Natural killer cell treated with Interleukin-12 subunit alpha and Interleukin-12 subunit beta and Interleukin-15 and Interleukin-18, amount 100 ng/mL, for 72 hours (primary cell): ENCODE data around the gene NELFE. TPM values are rescaled to one million over a fixed set of nuclear protein-coding genes. Genes with fewer than 3 reads are reported as not detected.
A peak's percentile ranks its signal among the peaks of the same experiment; 100 is the strongest.

Source experiments
- ATAC-seq, 2 donors: fragments of 150-1000 bp; cut with Tn5 transposase in 1 of 2; sonication (Bioruptor Pico), chemical (Tn5 transposase) in 1 of 2; 2 replicates each; pipeline ENCODE4 v1.10.0; 2021
- DNase-seq: peaks from one replicate; pipeline ENCODE4 v3.0.0; 2022; ENCODE audit warnings: low spot score
- H3K27ac Mint-ChIP-seq, 2 donors: 1 replicate in 1 of 2; 2 replicates in 1 of 2; pipeline ENCODE4 v1.8.0; 2022; ENCODE audit warnings: mixed read lengths in 2 of 2, mild to moderate bottlenecking in 1 of 2, moderate library complexity in 1 of 2
- H3K27me3 Mint-ChIP-seq, 2 donors: 1 replicate in 1 of 2; 2 replicates in 1 of 2; pipeline ENCODE4 v1.8.0; 2022; ENCODE audit warnings: mixed read lengths in 2 of 2
- H3K36me3 Mint-ChIP-seq: one replicate; pipeline ENCODE4 v1.8.0; 2022; ENCODE audit warnings: mixed read lengths
- H3K4me1 Mint-ChIP-seq, 2 donors: 1 replicate in 1 of 2; 2 replicates in 1 of 2; pipeline ENCODE4 v1.8.0; 2022; ENCODE audit warnings: low read depth in 2 of 2, mixed read lengths in 2 of 2, mild to moderate bottlenecking in 1 of 2
- H3K4me3 Mint-ChIP-seq: one replicate; pipeline ENCODE4 v1.8.0; 2022; ENCODE audit warnings: mixed read lengths
- H3K9me3 Mint-ChIP-seq: 2 replicates; pipeline ENCODE4 v1.8.0; 2022; ENCODE audit warnings: mixed read lengths
- total RNA-seq, 2 donors: library from RNA; stranded (reverse); gene quantifications; one replicate each; pipeline ENCODE4 v1.2.3, GENCODE V29; 2022

NELFE gene
- total RNA-seq, 2 donors from 2014 or later = 61.5 to 78.0 TPM

DNA sequence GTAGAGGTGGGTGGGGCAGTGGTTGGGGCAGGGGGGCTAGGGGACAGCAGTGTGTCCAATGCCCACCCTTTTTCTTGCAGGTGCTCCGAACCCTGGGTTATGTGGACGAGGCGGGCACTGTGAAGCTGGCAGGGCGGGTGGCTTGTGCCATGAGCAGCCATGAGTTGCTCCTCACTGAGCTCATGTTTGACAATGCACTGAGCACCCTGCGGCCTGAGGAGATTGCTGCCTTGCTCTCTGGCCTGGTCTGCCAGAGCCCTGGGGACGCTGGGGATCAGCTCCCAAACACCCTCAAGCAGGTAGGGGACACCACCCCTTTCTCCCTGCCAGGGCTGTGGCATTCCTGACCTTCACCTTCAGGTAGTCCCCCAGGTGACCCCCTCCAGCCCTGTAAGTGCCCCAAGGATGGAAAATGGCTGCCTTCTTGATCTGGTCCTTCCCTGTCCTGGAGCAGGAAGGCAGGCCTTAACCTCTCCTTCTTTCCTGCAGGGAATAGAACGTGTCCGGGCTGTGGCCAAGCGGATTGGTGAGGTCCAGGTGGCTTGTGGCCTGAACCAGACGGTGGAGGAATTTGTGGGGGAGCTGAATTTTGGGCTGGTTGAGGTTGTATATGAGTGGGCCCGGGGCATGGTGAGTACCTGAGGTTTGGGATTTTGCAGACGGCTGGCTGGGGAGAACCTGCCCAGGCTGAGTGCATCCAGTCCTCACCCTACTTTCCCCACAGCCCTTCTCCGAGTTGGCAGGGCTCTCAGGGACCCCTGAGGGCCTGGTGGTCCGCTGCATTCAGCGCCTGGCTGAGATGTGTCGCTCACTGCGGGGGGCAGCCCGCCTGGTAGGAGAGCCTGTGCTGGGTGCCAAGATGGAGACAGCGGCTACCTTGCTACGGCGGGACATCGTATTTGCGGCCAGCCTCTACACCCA, 10.3 kb upstream of the NELFE start:
- ATAC-seq = no peak
- Mint-ChIP-seq H3K27ac (peak overlapping the region; percentile 91 to 99), H3K36me3 (peaks cover 15% of the 10 kb centered on the region), H3K9me3 (no peaks in the 10 kb centered on the region), H3K27me3 (no peaks in the 10 kb centered on the region), H3K4me1 (peaks cover 25 to 38% of the 10 kb centered on the region in 2 donors), H3K4me3 (no peak overlapping the region)
- DNase-seq = no peak

DNA sequence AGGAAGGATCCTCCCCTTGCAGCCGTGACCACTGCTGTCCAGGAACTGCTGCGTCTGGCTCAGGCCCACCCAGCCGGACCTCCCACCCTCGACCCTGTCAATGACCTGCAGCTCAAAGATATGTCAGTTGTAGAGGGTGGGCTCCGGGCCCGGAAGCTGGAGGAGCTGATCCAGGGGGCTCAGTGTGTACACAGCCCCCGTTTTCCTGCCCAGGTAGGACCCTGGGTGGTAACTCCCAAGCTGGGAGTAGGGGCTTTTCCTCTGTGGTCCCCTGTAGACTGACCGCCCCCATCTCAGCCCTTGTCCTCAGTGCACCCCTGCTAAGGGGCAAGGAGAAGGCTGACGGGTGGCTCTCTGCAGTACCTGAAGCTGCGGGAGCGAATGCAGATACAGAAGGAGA, 9.6 kb upstream of the NELFE start:
- DNase-seq = no peak
- H3K36me3 Mint-ChIP-seq = peaks cover 12% of the 10 kb centered on the region

DNA sequence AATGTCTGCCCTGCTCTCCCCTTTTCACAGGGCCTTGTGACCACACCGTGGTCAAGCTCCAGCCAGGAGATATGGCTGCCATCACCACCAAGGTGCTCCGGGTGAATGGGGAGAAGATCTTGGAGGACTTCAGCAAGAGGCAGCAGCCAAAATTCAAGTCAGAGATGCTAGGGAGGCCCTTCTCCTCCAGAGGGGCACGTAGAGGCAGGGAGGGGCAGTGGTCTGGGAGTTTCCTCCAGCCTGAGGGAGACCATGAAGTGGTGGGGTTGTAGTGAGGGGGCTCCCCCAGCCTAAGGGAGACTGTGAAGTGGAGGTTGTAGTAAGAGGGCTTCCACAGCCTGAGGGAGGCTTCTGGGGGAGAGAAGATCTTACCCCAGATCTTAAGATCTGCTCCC, 9.2 kb upstream of the NELFE start:
- DNase-seq (no peak), ATAC-seq (no peak)
- Mint-ChIP-seq H3K27me3 (no peaks in the 10 kb centered on the region), H3K9me3 (no peaks in the 10 kb centered on the region), H3K27ac (peak overlapping the region in 1 of 2 donors; percentile 71), H3K4me3 (no peak overlapping the region), H3K36me3 (peaks cover 8% of the 10 kb centered on the region), H3K4me1 (peaks cover 14 to 28% of the 10 kb centered on the region in 2 donors)

More for the DNA sequence above, 9.6 kb upstream of the NELFE start:
- ATAC-seq = no peak
- peak overlapping the region in 1 of 2 donors; percentile 71 for H3K27ac Mint-ChIP-seq
- peaks cover 18 to 30% of the 10 kb centered on the region in 2 donors for H3K4me1 Mint-ChIP-seq
- no peak overlapping the region for H3K4me3 Mint-ChIP-seq
- no peaks in the 10 kb centered on the region for H3K9me3 Mint-ChIP-seq
- no peaks in the 10 kb centered on the region for H3K27me3 Mint-ChIP-seq

DNA sequence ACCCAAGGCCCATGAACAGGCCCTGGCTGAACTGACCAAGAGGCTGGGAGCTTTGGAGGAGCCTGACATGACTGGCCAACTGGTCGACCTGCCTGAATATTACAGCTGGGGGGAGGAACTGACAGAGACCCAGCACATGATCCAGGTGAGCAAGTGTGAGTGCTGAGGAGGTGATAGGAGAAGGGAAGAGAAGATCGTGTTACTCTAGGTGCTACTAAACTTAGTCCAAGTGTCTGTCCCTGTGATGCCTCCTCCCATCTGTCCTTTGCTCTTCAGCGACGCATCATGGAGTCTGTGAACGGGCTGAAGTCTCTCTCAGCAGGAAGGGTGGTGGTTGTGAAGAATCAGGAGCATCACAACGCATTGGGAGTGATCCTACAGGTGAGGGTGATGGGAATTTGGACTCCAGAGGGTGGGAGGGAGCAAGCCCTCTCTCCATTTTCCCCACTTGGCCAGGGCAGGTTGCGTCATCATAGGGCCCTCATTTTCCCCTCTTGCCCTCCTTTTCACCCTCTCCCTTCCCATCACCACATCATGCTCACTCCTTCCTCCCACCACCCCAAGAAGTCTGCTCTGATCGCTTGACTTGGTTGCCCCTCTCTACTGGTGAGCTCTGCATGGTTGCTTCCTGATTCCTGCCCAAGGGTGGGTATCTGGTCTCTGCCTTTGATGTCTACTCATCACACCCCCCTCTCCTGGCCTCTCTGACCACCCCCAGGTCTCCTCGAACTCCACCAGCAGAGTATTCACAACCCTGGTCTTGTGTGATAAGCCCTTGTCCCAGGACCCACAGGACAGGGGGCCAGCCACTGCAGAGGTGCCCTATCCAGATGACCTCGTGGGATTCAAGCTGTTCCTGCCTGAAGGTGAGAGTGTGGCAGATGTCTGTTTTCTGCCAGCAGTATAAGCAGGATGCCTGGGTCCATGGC, 8.5 kb upstream of the NELFE start:
- Mint-ChIP-seq H3K4me3 (no peak overlapping the region), H3K9me3 (no peaks in the 10 kb centered on the region), H3K36me3 (peaks cover 8% of the 10 kb centered on the region), H3K27ac (peak overlapping the region in 1 of 2 donors; percentile 71), H3K27me3 (no peaks in the 10 kb centered on the region), H3K4me1 (peaks cover 9 to 27% of the 10 kb centered on the region in 2 donors)
- DNase-seq = no peak
- ATAC-seq = no peak

DNA sequence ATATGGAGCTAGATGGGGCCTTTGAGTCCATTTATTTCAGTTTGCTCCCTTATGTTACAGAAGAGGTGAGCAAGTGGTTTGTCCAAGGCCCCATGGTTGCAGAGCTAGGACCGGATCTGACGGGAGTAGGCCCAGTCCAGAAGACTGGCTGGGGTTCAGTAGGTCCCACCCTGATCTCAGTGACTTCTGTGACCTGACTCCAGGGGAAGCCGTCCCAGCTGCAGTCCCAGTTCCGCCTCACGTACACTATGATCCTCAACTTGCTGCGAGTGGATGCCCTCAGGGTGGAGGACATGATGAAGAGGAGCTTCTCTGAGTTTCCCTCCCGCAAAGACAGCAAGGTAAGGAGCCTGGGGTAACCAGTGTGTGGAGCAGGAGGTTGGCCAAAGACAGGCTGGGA, 7.7 kb upstream of the NELFE start:
- peaks cover 13% of the 10 kb centered on the region for H3K36me3 Mint-ChIP-seq
- H3K9me3 Mint-ChIP-seq = no peaks in the 10 kb centered on the region
- no peaks in the 10 kb centered on the region for H3K27me3 Mint-ChIP-seq
- DNase-seq (no peak), ATAC-seq (no peak)
- H3K4me1 Mint-ChIP-seq = peaks cover 15 to 31% of the 10 kb centered on the region in 2 donors
- H3K4me3 Mint-ChIP-seq = no peak overlapping the region
- peak overlapping the region in 1 of 2 donors; percentile 71 for H3K27ac Mint-ChIP-seq

DNA sequence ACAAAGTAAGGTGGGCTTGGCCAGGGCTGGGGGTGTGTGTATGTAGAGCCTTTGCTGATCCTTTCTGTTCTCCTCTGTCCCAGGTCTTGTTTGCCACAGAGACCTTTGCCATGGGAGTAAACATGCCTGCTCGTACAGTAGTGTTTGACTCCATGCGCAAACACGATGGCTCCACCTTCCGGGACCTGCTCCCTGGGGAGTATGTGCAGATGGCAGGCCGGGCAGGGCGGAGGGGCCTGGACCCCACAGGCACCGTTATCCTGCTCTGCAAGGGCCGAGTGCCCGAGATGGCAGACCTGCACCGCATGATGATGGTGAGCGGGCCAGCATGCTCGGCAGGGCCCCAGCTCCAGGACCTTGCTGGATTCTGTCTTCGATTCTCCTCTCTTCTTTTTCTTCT, 6.9 kb upstream of the NELFE start:
- Mint-ChIP-seq H3K36me3 (peaks cover 14% of the 10 kb centered on the region), H3K4me1 (peaks cover 19 to 38% of the 10 kb centered on the region in 2 donors), H3K4me3 (no peak overlapping the region), H3K27ac (no peak overlapping the region), H3K27me3 (no peaks in the 10 kb centered on the region), H3K9me3 (no peaks in the 10 kb centered on the region)
- no peak for ATAC-seq
- no peak for DNase-seq

DNA sequence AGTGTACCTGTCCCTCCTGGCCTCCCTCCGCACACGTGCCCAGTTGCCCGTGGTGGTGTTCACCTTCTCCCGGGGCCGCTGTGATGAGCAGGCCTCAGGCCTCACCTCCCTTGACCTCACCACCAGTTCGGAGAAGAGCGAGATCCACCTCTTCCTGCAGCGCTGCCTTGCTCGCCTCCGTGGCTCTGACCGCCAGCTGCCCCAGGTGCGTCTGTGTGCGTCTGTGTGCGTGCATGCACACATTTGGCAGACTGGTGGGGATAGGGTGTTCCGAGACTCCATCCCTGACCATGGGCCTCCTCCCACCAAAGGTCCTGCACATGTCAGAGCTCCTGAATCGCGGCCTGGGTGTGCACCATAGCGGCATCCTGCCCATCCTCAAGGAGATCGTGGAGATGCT, 5.2 kb upstream of the NELFE start:
- no peak overlapping the region for H3K4me3 Mint-ChIP-seq
- no peaks in the 10 kb centered on the region for H3K9me3 Mint-ChIP-seq
- H3K36me3 Mint-ChIP-seq = peaks cover 14% of the 10 kb centered on the region
- peak overlapping the region in 1 of 2 donors; percentile 10 for H3K27ac Mint-ChIP-seq
- H3K4me1 Mint-ChIP-seq = peaks cover 28 to 43% of the 10 kb centered on the region in 2 donors
- no peaks in the 10 kb centered on the region for H3K27me3 Mint-ChIP-seq
- DNase-seq = no peak
- ATAC-seq = no peak

DNA sequence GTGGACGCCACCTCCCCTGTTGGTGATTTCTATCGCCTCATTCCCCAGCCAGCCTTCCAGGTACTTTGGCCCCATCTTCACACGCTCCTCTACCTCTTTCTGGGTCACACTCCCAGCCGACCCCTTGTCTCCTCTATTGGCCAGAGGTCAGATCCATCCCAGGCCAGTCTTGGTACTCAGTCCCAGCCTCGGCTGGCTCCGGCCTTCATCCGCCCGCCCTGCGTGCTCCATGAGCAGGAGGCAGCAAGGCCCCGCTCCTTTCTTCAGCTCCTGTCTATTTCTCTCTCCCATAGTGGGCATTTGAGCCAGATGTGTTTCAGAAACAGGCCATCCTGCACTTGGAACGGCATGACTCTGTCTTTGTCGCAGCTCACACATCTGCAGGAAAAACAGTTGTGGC, 2.8 kb upstream of the NELFE start:
- DNase-seq (no peak), ATAC-seq (no peak)
- Mint-ChIP-seq H3K9me3 (no peaks in the 10 kb centered on the region), H3K4me1 (peaks cover 45 to 46% of the 10 kb centered on the region in 2 donors), H3K4me3 (peak overlapping the region; percentile 6), H3K36me3 (peaks cover 14% of the 10 kb centered on the region), H3K27me3 (no peaks in the 10 kb centered on the region), H3K27ac (peak overlapping the region in 1 of 2 donors; percentile 36)

DNA sequence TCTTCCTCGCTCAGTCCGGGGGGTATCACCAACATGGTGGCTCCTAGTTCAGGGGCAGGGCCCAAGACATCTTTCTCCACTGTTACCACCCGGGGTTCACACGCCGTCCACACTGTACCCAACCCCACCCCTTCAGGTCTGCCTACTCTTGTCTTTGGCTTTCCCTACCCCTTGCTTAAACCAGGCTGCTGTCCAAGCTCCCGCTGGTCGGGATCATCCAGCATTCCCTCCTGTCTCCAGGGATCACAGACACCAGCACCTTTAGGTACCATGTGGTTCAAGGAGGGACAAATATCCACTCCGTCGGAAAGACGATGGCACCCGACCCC, 395 bp downstream of the NELFE start:
- no peak for DNase-seq
- H3K27me3 Mint-ChIP-seq = no peaks in the 10 kb centered on the region
- H3K9me3 Mint-ChIP-seq = no peaks in the 10 kb centered on the region
- H3K36me3 Mint-ChIP-seq = peaks cover 20% of the 10 kb centered on the region
- peaks cover 45 to 49% of the 10 kb centered on the region in 2 donors for H3K4me1 Mint-ChIP-seq
- peak overlapping the region; percentile 100 for H3K4me3 Mint-ChIP-seq
- no peak for ATAC-seq
- H3K27ac Mint-ChIP-seq = peak overlapping the region; percentile 91 to 93

DNA sequence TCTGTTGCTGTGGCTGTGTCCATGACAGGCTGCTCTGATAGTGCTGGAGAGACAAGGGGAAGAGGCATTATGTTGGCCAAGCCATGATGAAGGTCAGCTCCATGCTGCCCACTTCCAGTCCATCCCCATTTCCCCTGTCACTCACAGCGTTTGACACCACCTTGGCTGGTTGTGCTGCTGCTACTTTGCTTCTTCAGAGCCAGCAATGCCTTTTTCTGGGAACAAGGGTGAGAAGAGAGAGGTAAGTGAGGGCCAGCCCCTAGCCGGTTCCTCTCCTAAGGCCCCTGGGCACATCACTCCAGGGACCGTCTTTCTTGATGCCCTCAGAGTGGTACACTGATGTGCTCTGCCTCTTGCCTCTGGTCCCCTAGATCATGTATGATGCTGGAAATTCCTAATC, 2.0 kb downstream of the NELFE start:
- ATAC-seq (no peak), DNase-seq (no peak)
- Mint-ChIP-seq H3K4me3 (peak overlapping the region; percentile 100), H3K27ac (peak overlapping the region; percentile 91 to 93), H3K36me3 (peaks cover 22% of the 10 kb centered on the region), H3K9me3 (no peaks in the 10 kb centered on the region), H3K27me3 (no peaks in the 10 kb centered on the region), H3K4me1 (peaks cover 39 to 40% of the 10 kb centered on the region in 2 donors)

DNA sequence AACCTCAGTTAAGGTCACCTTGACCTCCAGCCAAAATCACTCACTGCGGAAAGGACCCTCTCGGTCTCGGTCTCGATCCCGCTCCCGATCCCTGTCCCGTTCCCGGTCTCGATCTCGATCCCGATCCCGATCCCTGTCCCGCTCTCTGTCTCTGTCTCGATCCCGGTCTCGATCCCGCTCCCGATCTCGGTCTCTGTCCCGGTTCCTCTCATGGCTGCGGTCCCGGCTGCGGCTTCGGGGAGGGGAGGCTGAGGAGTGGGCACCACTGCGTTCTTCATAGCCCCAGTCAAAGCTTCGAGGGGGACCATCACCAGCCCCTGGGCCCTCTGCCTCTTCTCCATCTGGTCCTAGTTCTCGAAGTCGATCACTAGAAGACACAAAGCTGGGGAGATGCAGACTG, 4.3 kb downstream of the NELFE start:
- DNase-seq (no peak), ATAC-seq (no peak)
- peak overlapping the region in 1 of 2 donors; percentile 31 for H3K27ac Mint-ChIP-seq
- H3K4me1 Mint-ChIP-seq = peaks cover 20 to 22% of the 10 kb centered on the region in 2 donors
- no peaks in the 10 kb centered on the region for H3K9me3 Mint-ChIP-seq
- peaks cover 19% of the 10 kb centered on the region for H3K36me3 Mint-ChIP-seq
- no peaks in the 10 kb centered on the region for H3K27me3 Mint-ChIP-seq
- H3K4me3 Mint-ChIP-seq = no peak overlapping the region

DNA sequence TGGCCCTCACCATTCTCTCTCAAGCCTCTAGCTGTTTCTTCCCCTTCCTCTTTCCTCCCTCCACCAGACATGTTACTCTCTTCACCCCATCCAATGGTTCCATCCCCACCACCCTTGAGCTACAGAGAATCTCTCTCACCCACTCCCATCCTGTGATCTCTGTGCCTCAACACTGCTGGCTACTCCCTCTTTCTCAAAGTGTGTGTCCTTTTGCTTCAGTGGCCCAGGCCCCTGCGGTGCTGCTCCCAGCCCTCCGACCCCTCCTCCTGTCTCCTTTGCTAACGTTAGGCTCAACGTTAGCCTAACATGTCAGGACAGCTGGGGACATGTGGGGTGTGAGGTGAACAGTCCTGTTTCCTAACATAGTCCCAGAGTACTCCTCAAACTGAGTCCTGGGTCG, 5.9 kb downstream of the NELFE start:
- Mint-ChIP-seq H3K36me3 (peaks cover 19% of the 10 kb centered on the region), H3K4me1 (peaks cover 9 to 15% of the 10 kb centered on the region in 2 donors), H3K4me3 (no peak overlapping the region), H3K27ac (peak overlapping the region; percentile 1 to 10), H3K9me3 (no peaks in the 10 kb centered on the region), H3K27me3 (no peaks in the 10 kb centered on the region)
- DNase-seq = no peak
- no peak for ATAC-seq

DNA sequence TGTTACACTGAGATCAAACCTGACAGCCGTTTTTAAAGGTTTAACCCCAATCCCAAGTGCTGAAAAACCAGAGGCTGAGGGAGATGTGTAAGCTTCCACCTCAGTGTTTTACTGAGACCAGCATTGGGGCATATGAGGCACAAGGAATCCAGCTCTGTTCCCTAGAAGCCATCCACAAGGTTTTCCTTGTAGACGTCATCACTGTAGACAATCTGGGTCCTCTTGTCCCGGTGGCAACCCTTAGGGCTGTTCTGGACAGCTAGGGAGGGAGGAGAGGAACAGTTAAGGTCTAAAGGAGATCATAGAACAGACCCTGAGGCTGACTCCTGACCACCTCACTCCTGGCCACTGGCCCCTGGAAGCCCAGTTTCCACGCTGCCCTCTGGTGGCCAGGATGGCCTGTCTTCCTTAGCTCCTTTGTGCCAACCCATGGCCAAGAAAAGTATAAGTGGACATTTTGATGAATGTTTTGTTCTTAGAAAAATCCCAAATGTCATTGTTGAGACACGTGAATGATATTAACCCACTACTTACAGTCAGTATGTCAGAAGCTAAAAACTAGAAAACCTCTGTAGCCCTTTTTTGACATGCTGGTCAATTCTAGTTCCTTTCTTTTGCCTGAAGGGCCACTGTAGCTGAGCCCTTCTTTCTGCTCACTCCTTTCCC, 6.5 kb downstream of the NELFE start:
- peak in 1 of 2 donors; percentile 67 for ATAC-seq
- H3K4me1 Mint-ChIP-seq = peaks cover 3 to 10% of the 10 kb centered on the region in 2 donors
- DNase-seq = no peak
- H3K9me3 Mint-ChIP-seq = no peaks in the 10 kb centered on the region
- H3K27me3 Mint-ChIP-seq = peaks cover 0 to 3% of the 10 kb centered on the region in 2 donors
- H3K27ac Mint-ChIP-seq = no peak overlapping the region
- no peak overlapping the region for H3K4me3 Mint-ChIP-seq
- peaks cover 19% of the 10 kb centered on the region for H3K36me3 Mint-ChIP-seq
